DMS53 (cell line): ENCODE results near the gene PTH1R.

Experiments used
- DNase-seq: peaks from one replicate; lab custom pipeline; 2025; lab: John Stamatoyannopoulos, UW

Gene PTH1R

GRCh38 chr3:46883054-46883829 is 5.7 kb downstream of the PTH1R start:
- peak; percentile 43 for DNase-seq

DNA sequence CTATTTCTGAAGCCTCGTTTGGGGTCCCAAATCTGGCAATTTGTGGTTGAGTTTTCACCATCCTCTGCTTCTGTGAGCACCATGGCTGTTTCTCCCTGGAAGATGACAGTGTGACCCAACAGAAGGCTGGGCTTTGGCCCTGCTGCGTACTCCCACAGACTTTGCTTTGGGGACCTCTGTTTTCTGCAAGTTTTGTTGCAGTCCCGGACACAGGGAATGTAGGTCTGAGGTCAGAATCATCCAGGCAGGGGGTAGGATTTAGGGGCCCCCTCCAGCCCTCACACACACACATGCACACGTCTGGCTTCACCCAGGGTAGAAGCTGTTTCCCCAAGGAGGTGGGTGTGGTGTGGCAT is 6.3 kb downstream of the PTH1R start:
- DNase-seq: no peak

DNA sequence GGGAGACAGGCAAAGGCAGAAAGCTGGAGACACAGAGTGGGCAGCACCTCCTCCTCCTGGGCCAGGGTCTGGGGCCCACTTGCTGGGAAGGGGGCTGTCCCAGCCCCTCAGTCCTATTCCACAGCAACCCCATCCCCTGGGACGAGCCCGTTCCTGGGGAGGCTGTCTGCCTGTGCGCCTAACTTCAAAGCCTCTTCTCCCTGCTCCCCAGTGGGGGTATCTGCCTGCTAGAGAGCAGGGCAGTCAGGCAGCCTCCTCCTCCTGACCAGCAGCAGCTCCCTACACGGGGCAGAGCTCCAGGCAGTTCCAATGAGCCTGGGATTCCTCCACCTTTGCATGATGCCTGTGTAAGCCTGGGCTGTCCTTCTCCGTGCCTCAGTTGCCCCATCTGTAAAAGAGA is 6.9 kb downstream of the PTH1R start:
- DNase-seq: no peak

- DNase-seq: no peak
Observed at GRCh38 chr3:46884929-46885328, 7.4 kb downstream of the PTH1R start.

DNA sequence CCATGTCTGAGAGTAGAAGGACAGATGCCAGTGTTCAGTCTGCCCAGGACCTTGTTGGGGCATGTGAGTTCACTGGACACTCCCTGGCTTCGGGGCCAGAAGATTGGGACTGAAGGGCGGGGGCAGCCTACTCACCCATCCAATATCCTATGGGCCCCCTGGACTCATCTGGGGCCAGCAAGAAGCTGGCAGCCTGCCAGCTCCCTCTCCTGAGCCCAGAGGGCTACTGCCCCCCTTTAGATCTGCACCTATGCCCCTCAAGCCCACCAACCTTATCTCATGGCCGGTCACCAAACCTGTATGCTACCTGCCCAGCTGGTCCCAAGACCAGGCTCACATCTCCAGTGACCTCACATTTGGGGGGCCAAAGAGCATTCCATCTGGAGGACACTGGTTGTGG is 8.1 kb downstream of the PTH1R start:
- DNase-seq: no peak

GRCh38 chr3:46887980-46888494 is 10.5 kb downstream of the PTH1R start:
- no peak for DNase-seq

- no peak for DNase-seq
Observed at GRCh38 chr3:46888705-46889104, 11.2 kb downstream of the PTH1R start.

- no peak for DNase-seq
Observed at GRCh38 chr3:46889381-46890110, 12.0 kb downstream of the PTH1R start.

DNA sequence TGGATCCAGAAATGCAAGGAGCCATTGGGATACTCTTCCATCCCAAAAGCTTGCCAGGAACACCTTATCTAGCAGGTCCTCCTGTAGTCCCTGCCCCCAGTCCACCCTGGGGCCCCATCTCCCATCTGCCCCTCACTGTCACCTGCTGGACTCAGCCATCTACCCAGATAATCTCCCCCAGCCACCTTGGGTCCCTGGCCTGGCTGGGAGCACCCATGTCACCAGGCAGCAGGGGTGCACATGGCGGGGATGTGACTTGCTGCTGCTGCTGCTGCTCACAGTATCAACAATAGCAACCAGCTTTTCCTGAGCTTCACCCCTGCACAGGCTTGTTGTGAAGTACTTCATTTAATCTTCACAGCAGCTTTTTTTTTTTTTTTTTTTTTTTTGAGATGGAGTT is 12.6 kb downstream of the PTH1R start:
- DNase-seq: no peak

- DNase-seq: no peak
Observed at GRCh38 chr3:46891132-46891531, 13.6 kb downstream of the PTH1R start.

DNA sequence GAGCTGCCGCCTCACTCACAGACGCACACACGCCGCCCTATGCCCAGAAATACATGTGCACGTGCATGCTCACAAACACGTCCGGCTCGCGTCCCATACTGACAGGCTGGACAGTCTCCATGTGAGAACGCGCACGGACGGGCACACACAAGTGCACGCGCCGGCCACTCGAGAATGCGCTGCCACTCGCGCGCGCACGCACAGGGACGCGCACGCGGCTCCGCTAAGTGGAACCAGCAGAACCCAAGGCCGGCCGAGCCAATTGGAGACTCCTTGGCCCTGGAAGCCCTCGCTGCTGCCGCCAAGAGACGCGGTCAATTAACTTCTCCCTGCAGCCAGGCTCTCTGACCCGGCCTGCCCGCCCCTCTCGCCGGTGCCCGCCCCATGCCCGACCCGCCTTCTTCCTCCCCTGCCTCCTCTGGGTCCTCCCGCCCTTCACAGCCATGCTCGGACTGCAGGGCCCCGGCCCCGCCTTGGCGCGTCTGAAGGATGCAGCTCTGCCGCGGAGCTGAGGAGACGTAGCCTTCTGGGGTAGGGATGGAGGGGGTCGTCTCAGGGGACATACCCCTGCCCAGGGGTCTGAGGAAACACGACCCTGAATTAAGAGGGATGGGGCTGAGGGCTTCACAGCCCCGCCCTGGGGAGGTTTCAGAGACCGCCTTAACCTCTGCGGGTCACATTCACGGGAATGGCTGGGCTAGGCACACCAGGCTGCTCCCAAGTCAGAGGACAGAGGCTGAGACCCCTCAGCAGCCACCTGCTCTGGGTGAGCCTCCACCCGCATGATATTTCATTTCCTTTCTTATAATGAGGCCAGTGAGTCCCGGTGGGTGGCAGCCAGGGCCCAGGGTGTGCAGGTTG is 15.0 kb downstream of the PTH1R start:
- DNase-seq: peak; percentile 76

GRCh38 chr3:46893146-46893748 is 15.7 kb downstream of the PTH1R start:
- DNase-seq: no peak

- DNase-seq: no peak
Observed at GRCh38 chr3:46893763-46894162, 16.2 kb downstream of the PTH1R start.

- no peak for DNase-seq
Observed at GRCh38 chr3:46894256-46894655, 16.7 kb downstream of the PTH1R start.

DNA sequence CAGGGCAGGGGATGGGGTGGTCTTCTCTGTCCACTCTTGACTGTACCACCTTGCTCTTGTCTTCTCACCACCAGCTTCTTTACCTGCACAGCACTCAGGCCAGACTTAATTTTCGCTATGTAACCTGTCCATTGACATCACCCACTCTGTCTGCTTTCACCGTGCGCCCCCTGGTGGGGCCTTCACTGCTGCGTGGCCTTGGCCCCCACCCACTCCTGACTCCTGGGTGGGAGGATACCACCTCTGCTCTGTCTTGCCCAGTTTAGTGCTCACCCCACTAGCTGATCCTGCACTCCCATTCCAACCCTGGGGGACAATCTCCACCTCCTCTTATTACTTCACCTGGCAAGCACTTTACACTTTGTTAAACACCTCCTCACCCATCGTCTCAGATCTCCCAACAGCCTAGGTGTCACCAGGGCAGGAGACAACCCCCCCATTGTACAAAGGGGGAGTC is 17.7 kb downstream of the PTH1R start:
- peak; percentile 70 for DNase-seq

GRCh38 chr3:46895761-46896160 is 18.2 kb downstream of the PTH1R start:
- DNase-seq: no peak

- no peak for DNase-seq
Observed at GRCh38 chr3:46896386-46896785, 18.9 kb downstream of the PTH1R start.

GRCh38 chr3:46897031-46897430 is 19.5 kb downstream of the PTH1R start:
- no peak for DNase-seq

- peak; percentile 8 for DNase-seq
Observed at GRCh38 chr3:46897829-46898320, 20.4 kb downstream of the PTH1R start.

DNA sequence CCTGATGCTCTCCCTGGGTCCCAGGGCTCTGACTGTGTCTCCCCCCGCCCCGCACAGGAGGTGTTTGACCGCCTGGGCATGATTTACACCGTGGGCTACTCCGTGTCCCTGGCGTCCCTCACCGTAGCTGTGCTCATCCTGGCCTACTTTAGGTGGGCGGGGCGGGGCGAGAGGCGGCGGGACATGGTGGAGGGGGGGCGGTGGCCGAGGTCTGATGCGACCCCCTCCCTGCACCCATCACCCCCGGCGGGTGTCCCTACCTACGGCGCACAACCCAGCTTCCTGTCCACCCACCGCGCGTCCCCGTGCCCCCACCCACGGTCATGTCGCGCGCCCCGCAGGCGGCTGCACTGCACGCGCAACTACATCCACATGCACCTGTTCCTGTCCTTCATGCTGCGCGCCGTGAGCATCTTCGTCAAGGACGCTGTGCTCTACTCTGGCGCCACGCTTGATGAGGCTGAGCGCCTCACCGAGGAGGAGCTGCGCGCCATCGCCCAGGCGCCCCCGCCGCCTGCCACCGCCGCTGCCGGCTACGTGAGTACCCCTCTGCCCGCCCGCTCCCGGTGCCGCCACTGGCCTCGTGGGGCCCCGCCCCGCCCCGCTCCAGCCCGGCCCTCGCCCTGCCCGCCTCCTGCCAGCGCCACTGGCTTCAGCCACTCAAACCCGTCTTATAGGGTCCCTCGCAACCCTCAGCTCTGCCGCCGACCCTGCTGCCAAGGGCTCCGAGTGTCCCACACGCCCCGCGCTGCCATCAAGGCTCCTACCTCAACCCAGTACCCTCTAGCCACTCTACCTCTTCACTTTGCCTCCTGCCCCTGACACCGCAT is 21.0 kb downstream of the PTH1R start:
- peak; percentile 37 for DNase-seq
